SK-N-SH (cell line): ENCODE measurements around the gene MS4A15.

Source experiments
- ELF1 ChIP-seq: IDR thresholded peaks from 2 replicates; pipeline ENCODE4 v1.4.0; 2012
- EZH2phosphoT487 ChIP-seq: fragments of 200-600 bp; sonication (generic); IDR thresholded peaks from 2 replicates; pipeline ENCODE4 v1.6.1; 2017; ENCODE audit warnings: low read depth, mixed run types, mild to moderate bottlenecking, antibody characterized with exemption, moderate library complexity, borderline replicate concordance
- MXI1 ChIP-seq: IDR thresholded peaks from 2 replicates; pipeline ENCODE4 v1.6.1; 2012; ENCODE audit warnings: mild to moderate bottlenecking, low read depth, low read length, improper control_type of control experiment
- POLR2AphosphoS5 ChIP-seq: IDR thresholded peaks from 2 replicates; pipeline ENCODE4 v1.6.1; 2012; ENCODE audit warnings: low read depth, low read length
- SIN3A ChIP-seq: IDR thresholded peaks from 2 replicates; pipeline ENCODE4 v1.6.1; 2012; ENCODE audit warnings: low read depth, mild to moderate bottlenecking, low read length, moderate library complexity, borderline replicate concordance
- TAF1 ChIP-seq: IDR thresholded peaks from 2 replicates; pipeline ENCODE4 v1.6.1; 2012; ENCODE audit warnings: low read depth, mild to moderate bottlenecking, low read length, moderate library complexity, borderline replicate concordance
- YY1 ChIP-seq: IDR thresholded peaks from 2 replicates; pipeline ENCODE4 v1.4.0; 2012; ENCODE audit warnings: low read depth, mild to moderate bottlenecking
- TF ChIP-seq, protein P1 (sequence below): IDR thresholded peaks from 2 replicates; pipeline ENCODE4 v1.4.0; 2012; ENCODE audit warnings: low read depth
- TF ChIP-seq, protein P2 (sequence below): IDR thresholded peaks from 2 replicates; pipeline ENCODE4 v1.6.1; 2012; ENCODE audit warnings: mild to moderate bottlenecking, low read depth, low read length, moderate library complexity
- TF ChIP-seq, protein P3 (sequence below): fragments of 200-600 bp; sonication (generic); IDR thresholded peaks from 2 replicates; pipeline ENCODE4 v1.6.1; 2017; ENCODE audit warnings: antibody characterized with exemption, mild to moderate bottlenecking, moderate library complexity

DNA sequence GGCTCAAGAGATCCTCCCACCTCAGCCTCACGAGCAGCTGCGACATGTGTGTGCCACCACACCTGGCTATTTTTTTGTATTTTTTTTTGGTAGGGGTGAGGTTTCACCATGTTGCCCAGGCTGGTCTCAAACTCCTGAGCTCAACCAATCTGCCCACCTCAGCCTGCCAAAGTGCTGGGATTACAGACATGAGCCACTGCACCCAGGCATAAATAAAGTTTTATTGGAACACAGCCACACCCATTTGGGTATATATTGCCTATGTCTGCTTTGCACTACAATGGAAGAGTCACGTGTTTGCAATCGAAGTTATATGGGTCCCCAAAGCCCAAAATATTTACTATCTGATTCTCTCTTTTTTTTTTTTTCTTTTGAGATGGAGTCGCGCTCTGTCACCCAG lies 1.8 kb upstream of the MS4A15 start:
- TF ChIP-seq YY1 (no peak), POLR2AphosphoS5 (no peak), TAF1 (no peak), MXI1 (no peak), EZH2phosphoT487 (no peak), SIN3A (no peak), ELF1 (no peak)
- TF ChIP-seq, protein P1, sequence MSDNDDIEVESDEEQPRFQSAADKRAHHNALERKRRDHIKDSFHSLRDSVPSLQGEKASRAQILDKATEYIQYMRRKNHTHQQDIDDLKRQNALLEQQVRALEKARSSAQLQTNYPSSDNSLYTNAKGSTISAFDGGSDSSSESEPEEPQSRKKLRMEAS: no peak
- TF ChIP-seq, protein P2, sequence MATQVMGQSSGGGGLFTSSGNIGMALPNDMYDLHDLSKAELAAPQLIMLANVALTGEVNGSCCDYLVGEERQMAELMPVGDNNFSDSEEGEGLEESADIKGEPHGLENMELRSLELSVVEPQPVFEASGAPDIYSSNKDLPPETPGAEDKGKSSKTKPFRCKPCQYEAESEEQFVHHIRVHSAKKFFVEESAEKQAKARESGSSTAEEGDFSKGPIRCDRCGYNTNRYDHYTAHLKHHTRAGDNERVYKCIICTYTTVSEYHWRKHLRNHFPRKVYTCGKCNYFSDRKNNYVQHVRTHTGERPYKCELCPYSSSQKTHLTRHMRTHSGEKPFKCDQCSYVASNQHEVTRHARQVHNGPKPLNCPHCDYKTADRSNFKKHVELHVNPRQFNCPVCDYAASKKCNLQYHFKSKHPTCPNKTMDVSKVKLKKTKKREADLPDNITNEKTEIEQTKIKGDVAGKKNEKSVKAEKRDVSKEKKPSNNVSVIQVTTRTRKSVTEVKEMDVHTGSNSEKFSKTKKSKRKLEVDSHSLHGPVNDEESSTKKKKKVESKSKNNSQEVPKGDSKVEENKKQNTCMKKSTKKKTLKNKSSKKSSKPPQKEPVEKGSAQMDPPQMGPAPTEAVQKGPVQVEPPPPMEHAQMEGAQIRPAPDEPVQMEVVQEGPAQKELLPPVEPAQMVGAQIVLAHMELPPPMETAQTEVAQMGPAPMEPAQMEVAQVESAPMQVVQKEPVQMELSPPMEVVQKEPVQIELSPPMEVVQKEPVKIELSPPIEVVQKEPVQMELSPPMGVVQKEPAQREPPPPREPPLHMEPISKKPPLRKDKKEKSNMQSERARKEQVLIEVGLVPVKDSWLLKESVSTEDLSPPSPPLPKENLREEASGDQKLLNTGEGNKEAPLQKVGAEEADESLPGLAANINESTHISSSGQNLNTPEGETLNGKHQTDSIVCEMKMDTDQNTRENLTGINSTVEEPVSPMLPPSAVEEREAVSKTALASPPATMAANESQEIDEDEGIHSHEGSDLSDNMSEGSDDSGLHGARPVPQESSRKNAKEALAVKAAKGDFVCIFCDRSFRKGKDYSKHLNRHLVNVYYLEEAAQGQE: no peak
- TF ChIP-seq, protein P3, sequence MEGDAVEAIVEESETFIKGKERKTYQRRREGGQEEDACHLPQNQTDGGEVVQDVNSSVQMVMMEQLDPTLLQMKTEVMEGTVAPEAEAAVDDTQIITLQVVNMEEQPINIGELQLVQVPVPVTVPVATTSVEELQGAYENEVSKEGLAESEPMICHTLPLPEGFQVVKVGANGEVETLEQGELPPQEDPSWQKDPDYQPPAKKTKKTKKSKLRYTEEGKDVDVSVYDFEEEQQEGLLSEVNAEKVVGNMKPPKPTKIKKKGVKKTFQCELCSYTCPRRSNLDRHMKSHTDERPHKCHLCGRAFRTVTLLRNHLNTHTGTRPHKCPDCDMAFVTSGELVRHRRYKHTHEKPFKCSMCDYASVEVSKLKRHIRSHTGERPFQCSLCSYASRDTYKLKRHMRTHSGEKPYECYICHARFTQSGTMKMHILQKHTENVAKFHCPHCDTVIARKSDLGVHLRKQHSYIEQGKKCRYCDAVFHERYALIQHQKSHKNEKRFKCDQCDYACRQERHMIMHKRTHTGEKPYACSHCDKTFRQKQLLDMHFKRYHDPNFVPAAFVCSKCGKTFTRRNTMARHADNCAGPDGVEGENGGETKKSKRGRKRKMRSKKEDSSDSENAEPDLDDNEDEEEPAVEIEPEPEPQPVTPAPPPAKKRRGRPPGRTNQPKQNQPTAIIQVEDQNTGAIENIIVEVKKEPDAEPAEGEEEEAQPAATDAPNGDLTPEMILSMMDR: no peak
